OCI-LY7 (cell line): ENCODE data around the gene PDCD1LG2. TPM values are rescaled to one million over a fixed set of nuclear protein-coding genes. Genes with fewer than 3 reads are reported as not detected.

ENCODE experiments used
- BruUV-seq: library from RNA; stranded (reverse); fragments of 400-500 nt; replicated peaks from 2 replicates; lab custom pipeline; 2021; lab: Mats Ljungman, UMichigan
- CTCF ChIA-PET: fragments of 300-600 bp; sonication (Branson Sonifier 250); formaldehyde crosslinking; loops from one replicate; lab custom pipeline; 2022; ENCODE audit warnings: antibody characterized with exemption; ENCODE audit not compliant: unreplicated experiment; lab: Charles Lee
- POLR2A ChIA-PET: fragments of 300-600 bp; sonication (Branson Sonifier 250); formaldehyde crosslinking; loops from one replicate; lab custom pipeline; 2022; ENCODE audit warnings: antibody characterized with exemption; lab: Charles Lee
- DNase-seq: peaks from one replicate; pipeline ENCODE4 v3.0.0-alpha.2; 2015; ENCODE audit warnings: low spot score
- H2AFZ ChIP-seq: fragments of 200-600 bp; sonication (generic), shearing (Covaris generic); 2 replicates; pipeline ENCODE4 v1.6.1; 2014; ENCODE audit warnings: mild to moderate bottlenecking, antibody characterized with exemption, low read length, moderate library complexity
- H3K27ac ChIP-seq: fragments of 200-600 bp; sonication (generic); 2 replicates; pipeline ENCODE4 v1.5.1; 2014; ENCODE audit warnings: mixed run types, low read depth, mild to moderate bottlenecking, moderate library complexity, low read length, inconsistent platforms; ENCODE audit not compliant: poor library complexity, severe bottlenecking
- H3K36me3 ChIP-seq: fragments of 200-600 bp; sonication (generic); 2 replicates; pipeline ENCODE4 v1.6.1; 2014; ENCODE audit warnings: mild to moderate bottlenecking, antibody characterized with exemption, low read length, moderate library complexity, mixed read lengths; ENCODE audit not compliant: insufficient read depth
- H3K4me1 ChIP-seq: fragments of 200-600 bp; sonication (generic); 2 replicates; pipeline ENCODE4 v1.5.1; 2014; ENCODE audit warnings: mild to moderate bottlenecking, low read length; ENCODE audit not compliant: insufficient read depth, poor library complexity, severe bottlenecking
- H3K4me2 ChIP-seq: fragments of 200-600 bp; sonication (generic); 2 replicates; pipeline ENCODE4 v1.6.1; 2014; ENCODE audit warnings: mild to moderate bottlenecking, low read length
- H3K4me3 ChIP-seq: fragments of 200-600 bp; sonication (generic); 2 replicates; pipeline ENCODE4 v1.5.1; 2014; ENCODE audit warnings: mild to moderate bottlenecking, low read depth, low read length; ENCODE audit not compliant: poor library complexity, severe bottlenecking
- H3K79me2 ChIP-seq: fragments of 200-600 bp; sonication (generic); 2 replicates; pipeline ENCODE4 v1.6.1; 2016; ENCODE audit warnings: low read depth, mild to moderate bottlenecking, low read length, moderate library complexity, mixed read lengths; ENCODE audit not compliant: insufficient read depth
- H3K9me2 ChIP-seq: fragments of 200-600 bp; sonication (generic); 2 replicates; pipeline ENCODE4 v1.6.1; 2016; ENCODE audit warnings: mild to moderate bottlenecking, low read length, mixed read lengths; ENCODE audit not compliant: insufficient read depth
- H3K9me3 ChIP-seq: fragments of 200-600 bp; sonication (generic); 2 replicates; pipeline ENCODE4 v1.6.1; 2014; ENCODE audit warnings: mild to moderate bottlenecking, mixed run types, low read length, mixed read lengths
- H4K20me1 ChIP-seq: fragments of 200-600 bp; sonication (generic); 2 replicates; pipeline ENCODE4 v1.6.1; 2014; ENCODE audit warnings: mild to moderate bottlenecking, antibody characterized with exemption, low read length, moderate library complexity, mixed read lengths; ENCODE audit not compliant: insufficient read depth
- EZH2phosphoT487 ChIP-seq: fragments of 200-600 bp; sonication (generic); IDR thresholded peaks from 2 replicates; pipeline ENCODE4 v1.6.1; 2018; ENCODE audit warnings: low read depth, borderline replicate concordance, mild to moderate bottlenecking, mixed run types, antibody characterized with exemption, low read length, moderate library complexity, mixed read lengths
- intact Hi-C: fragments of 100-400 bp; cut with micrococcal nuclease; formaldehyde crosslinking; loops from one replicate; pipeline ENCODE4 v1.10.0; 2022; ENCODE audit not compliant: unreplicated experiment
- total RNA-seq, 2 experiments: library from RNA; depleted of rRNA in 1 of 2; stranded (reverse); fragments of >200 nt in 1 of 2; shearing (Covaris generic) in 1 of 2; gene quantifications; 2 replicates each; pipeline ENCODE4 v1.2.3, GENCODE V29; 2014 to 2022
- TF ChIP-seq, protein P1 (sequence below): fragments of 200-600 bp; sonication (generic); conservative IDR thresholded peaks from 2 replicates; pipeline ENCODE4 v1.5.1; 2014; ENCODE audit warnings: mild to moderate bottlenecking, antibody characterized with exemption, low read length, moderate library complexity, mixed read lengths

The PDCD1LG2 gene
- total RNA-seq, 2 experiments from 2014 or later: not detected

DNA sequence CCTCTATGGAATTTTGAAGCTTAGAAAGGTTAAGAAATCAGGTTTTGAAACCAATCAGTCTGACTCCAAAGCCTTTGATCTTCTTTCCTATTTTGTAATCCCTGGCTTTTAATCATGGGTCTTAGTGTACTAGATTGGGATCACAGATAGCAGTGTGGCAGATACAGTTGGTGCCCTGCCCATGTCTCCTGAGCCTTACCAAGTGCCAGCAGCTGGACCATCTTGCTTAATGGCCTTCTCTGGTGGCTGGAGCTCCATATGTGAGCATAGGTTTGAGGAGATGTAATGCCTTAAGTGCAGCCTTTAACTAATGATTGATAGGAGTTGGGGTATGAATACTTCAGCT, 101.8 kb downstream of the PDCD1LG2 start:
- no peak overlapping the region for H3K4me3 ChIP-seq
- peaks cover 6% of the 10 kb centered on the region; the same call in 1 of the 2 replicates for H3K9me3 ChIP-seq
- no peak for DNase-seq
- H3K4me1 ChIP-seq: peaks cover 34% of the 10 kb centered on the region
- H3K36me3 ChIP-seq: peaks cover 47% of the 10 kb centered on the region
- CTCF ChIA-PET: no interaction called here
- no peaks in the 10 kb centered on the region; the same call in 1 of the 2 replicates for H4K20me1 ChIP-seq
- no peak for TF ChIP-seq EZH2phosphoT487
- TF ChIP-seq, protein P1, sequence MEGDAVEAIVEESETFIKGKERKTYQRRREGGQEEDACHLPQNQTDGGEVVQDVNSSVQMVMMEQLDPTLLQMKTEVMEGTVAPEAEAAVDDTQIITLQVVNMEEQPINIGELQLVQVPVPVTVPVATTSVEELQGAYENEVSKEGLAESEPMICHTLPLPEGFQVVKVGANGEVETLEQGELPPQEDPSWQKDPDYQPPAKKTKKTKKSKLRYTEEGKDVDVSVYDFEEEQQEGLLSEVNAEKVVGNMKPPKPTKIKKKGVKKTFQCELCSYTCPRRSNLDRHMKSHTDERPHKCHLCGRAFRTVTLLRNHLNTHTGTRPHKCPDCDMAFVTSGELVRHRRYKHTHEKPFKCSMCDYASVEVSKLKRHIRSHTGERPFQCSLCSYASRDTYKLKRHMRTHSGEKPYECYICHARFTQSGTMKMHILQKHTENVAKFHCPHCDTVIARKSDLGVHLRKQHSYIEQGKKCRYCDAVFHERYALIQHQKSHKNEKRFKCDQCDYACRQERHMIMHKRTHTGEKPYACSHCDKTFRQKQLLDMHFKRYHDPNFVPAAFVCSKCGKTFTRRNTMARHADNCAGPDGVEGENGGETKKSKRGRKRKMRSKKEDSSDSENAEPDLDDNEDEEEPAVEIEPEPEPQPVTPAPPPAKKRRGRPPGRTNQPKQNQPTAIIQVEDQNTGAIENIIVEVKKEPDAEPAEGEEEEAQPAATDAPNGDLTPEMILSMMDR: no peak
- H3K79me2 ChIP-seq: peaks cover 41% of the 10 kb centered on the region
- no peaks in the 10 kb centered on the region for H3K9me2 ChIP-seq
- H2AFZ ChIP-seq: no peak overlapping the region
- POLR2A ChIA-PET: interaction anchor here (0.8 to 1.2 kb wide), 4 partner anchors 10 to 24 kb away, joined by 3 to 6 read pairs (median 4); no protein-coding TSS in a partner anchor
- intact Hi-C loops: no loop called here
- no peak overlapping the region for H3K27ac ChIP-seq
- H3K4me2 ChIP-seq: no peak overlapping the region
- no TSS peak for BruUV-seq

DNA sequence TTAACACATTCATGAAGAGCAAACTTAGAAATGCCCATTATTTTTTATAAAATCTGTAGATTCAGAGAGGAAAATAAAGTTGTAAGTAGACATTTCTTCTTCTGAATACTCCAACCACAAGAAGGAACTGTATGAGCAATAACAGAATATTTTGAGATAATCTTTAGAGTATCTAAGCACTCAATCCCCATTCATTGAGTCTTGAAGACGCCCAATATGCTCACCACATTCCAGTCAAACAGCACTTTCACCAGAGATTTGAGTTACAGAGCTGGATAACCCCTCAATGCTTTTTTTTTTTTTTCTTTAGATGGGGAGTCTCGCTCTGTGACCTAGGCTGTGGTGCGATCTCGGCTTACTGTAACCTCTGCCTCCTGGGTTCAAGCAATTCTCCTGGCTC, 103.9 kb downstream of the PDCD1LG2 start:
- intact Hi-C loops: no loop called here
- Histone ChIP-seq H2AFZ (no peak overlapping the region), H3K36me3 (peaks cover 46% of the 10 kb centered on the region), H3K79me2 (peaks cover 56% of the 10 kb centered on the region), H3K4me2 (no peak overlapping the region), H3K27ac (no peak overlapping the region), H3K9me3 (peaks cover 3% of the 10 kb centered on the region; the same call in 1 of the 2 replicates), H3K9me2 (no peaks in the 10 kb centered on the region), H3K4me1 (peaks cover 41% of the 10 kb centered on the region), H4K20me1 (no peaks in the 10 kb centered on the region; the same call in 1 of the 2 replicates), H3K4me3 (no peak overlapping the region)
- no peak for DNase-seq
- no peak for TF ChIP-seq EZH2phosphoT487
- TF ChIP-seq, protein P1: no peak
- no TSS peak for BruUV-seq
- ChIA-PET POLR2A (interaction anchor here (1.2 kb wide), 1 partner anchor 18 kb away, joined by 3 read pairs; no protein-coding TSS in a partner anchor), CTCF (no interaction called here)

DNA sequence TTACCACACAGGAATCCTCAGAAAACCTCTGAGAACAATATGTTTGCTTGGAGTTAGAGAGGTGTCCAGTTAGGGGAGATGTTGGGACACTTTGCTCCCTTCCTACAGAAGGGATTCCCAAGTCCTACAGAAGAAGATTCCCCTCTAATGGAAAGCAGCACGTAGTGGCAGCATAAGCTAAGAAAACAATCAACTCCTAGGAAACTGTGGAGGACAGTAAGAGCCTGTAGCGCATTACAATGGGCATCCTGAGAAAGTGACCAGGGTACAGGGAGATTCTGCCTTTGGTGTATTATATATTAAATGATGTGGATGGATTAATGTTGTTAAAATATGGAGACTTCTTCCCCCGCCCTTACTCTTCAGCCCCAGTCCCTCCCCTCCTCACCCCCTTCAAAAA, 104.7 kb downstream of the PDCD1LG2 start:
- intact Hi-C loops: no loop called here
- Histone ChIP-seq H3K4me3 (no peak overlapping the region), H4K20me1 (no peaks in the 10 kb centered on the region; the same call in 1 of the 2 replicates), H2AFZ (no peak overlapping the region), H3K9me3 (peaks cover 3% of the 10 kb centered on the region; the same call in 1 of the 2 replicates), H3K27ac (no peak overlapping the region), H3K9me2 (no peaks in the 10 kb centered on the region), H3K4me2 (no peak overlapping the region), H3K4me1 (peaks cover 36% of the 10 kb centered on the region), H3K36me3 (peaks cover 48% of the 10 kb centered on the region), H3K79me2 (peaks cover 59% of the 10 kb centered on the region)
- POLR2A ChIA-PET: interaction anchor here (1.2 to 2.8 kb wide), 2 partner anchors 13 to 17 kb away, joined by 3 to 12 read pairs; partner anchors contain the start of gene RIC1
- TF ChIP-seq EZH2phosphoT487: no peak
- TF ChIP-seq, protein P1: no peak
- CTCF ChIA-PET: no interaction called here
- BruUV-seq: no TSS peak
- no peak for DNase-seq
